ENCODE data around the gene ITSN1.

The ITSN1 gene

DNA sequence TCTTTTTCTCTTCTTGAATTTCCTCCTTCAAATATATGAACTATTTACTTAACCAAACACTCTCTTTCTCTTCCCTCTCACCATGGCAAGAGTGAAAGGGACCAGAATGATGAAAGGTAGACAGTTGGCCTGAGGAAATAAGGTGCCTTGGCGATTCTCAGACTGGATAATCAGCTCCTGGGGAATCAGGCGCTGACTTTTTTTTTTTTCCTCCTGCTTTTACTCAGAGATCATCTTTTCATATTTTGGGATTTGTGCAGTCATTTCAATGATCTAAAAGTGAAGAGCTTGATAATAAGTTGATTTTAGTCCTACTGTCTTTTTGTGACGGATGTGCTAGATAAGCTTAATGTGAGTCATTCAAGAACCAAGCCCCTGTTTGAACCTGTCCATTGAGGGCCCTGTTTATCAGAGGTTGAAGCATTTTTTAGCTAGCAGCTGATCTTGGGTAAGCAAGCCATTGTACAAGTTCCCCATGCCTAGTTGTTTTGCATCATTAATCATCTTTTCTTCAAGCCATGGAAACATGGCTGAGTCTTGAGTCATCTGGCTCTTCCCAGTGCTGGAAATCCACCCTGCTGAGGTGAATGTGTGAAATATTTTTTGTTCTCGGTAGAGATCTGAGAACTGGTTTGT lies 40.8 kb downstream of the ITSN1 start:
- peaks cover 10% of the 10 kb centered on the region for H3K27me3 Mint-ChIP-seq (ENCODE audit: low read depth)
- H3K9me3 Mint-ChIP-seq: no peaks in the 10 kb centered on the region
- H3K27ac Mint-ChIP-seq: no peak overlapping the region
- H3K4me1 Mint-ChIP-seq (ENCODE audit: low read depth): no peaks in the 10 kb centered on the region
- no peaks in the 10 kb centered on the region for H3K36me3 Mint-ChIP-seq (ENCODE audit: low read depth)
- no peak overlapping the region for H3K4me3 Mint-ChIP-seq
- DNase-seq (ENCODE audit: low spot score): no peak

DNA sequence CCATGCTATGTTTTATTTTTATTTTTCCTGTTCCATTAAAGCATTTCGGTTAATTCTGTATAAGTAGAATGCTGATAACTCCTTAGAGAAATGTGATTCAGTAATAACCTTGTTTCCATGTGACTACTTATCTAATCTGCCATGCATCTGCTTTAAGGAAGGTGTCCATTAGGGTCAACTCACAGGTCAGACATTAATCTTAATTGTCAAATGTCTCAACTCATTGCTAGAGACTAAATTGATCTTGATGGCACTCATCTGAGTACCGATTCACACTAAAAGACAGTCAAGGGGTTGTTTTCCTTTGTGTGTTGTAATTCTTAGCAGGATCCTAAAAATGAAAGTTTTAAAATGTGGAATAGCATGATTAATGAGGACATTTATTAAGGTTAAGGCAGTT lies 41.8 kb downstream of the ITSN1 start:
- no peaks in the 10 kb centered on the region for H3K36me3 Mint-ChIP-seq (ENCODE audit: low read depth)
- H3K4me1 Mint-ChIP-seq (ENCODE audit: low read depth): no peaks in the 10 kb centered on the region
- no peaks in the 10 kb centered on the region for H3K9me3 Mint-ChIP-seq
- peaks cover 10% of the 10 kb centered on the region for H3K27me3 Mint-ChIP-seq (ENCODE audit: low read depth)
- DNase-seq (ENCODE audit: low spot score): no peak
- H3K4me3 Mint-ChIP-seq: no peak overlapping the region
- H3K27ac Mint-ChIP-seq: no peak overlapping the region

DNA sequence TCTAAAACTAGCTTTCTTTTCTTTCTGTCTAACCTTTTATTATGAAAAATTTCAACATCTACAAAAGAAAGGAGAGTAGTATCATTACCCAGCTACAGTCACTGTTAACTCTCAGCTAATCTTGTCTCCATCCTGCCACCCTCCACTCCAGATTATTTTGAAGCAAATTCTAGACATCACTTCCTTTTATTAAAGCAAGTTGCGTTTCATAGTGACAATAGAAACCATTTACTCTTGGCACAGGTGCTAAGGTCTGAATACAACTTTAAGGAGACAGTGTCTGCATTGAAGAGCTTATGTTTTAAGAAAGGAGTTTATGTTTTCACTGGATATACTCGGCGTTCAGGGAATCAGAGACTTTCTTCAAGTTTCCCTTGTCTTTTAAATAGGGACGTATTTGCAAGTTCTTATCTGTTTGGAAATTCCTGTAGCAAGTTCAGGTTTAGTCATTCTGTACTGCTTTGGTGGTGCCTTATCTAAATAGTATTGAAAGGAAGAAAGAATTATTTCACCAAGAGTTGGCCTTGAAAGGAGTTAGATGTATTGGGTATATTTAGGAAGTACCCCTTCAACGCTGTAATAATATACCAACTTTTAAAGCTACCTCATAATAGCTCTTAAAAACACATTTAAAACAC lies 42.7 kb downstream of the ITSN1 start:
- Mint-ChIP-seq H3K27me3 (ENCODE audit: low read depth) (peaks cover 10% of the 10 kb centered on the region), H3K27ac (no peak overlapping the region), H3K4me3 (no peak overlapping the region), H3K9me3 (no peaks in the 10 kb centered on the region), H3K36me3 (ENCODE audit: low read depth) (no peaks in the 10 kb centered on the region), H3K4me1 (ENCODE audit: low read depth) (no peaks in the 10 kb centered on the region)
- DNase-seq (ENCODE audit: low spot score): no peak

DNA sequence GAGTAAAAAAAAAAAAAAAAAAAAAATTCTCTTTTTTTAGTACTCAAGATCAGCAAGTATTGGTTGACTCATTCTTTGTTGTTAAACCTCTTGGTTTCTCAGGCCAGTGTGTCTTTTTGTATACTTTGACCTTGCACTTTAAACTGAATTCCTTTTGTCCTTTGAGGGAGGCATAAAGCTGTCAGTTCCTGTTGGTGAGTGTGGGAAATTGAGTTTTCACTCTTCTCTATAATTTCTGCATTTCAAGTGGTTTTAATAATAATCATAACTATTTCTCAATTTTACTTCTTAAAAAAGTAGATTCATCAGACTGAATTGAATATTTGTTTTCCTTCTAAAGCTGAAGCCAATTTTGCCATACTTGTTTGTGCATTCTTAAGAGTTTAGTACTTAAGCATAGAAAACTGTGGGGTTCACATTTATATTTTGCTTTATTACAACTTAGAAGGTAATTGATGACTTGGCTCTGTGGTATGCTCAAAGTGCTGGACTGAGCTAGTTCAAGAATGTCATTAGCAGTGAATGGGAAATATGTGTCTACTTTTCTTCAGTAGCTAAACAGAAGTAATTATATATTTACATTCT lies 43.4 kb downstream of the ITSN1 start:
- DNase-seq (ENCODE audit: low spot score): no peak
- no peaks in the 10 kb centered on the region for H3K9me3 Mint-ChIP-seq
- H3K27ac Mint-ChIP-seq: no peak overlapping the region
- no peaks in the 10 kb centered on the region for H3K4me1 Mint-ChIP-seq (ENCODE audit: low read depth)
- H3K27me3 Mint-ChIP-seq (ENCODE audit: low read depth): peaks cover 10% of the 10 kb centered on the region
- no peak overlapping the region for H3K4me3 Mint-ChIP-seq
- no peaks in the 10 kb centered on the region for H3K36me3 Mint-ChIP-seq (ENCODE audit: low read depth)

DNA sequence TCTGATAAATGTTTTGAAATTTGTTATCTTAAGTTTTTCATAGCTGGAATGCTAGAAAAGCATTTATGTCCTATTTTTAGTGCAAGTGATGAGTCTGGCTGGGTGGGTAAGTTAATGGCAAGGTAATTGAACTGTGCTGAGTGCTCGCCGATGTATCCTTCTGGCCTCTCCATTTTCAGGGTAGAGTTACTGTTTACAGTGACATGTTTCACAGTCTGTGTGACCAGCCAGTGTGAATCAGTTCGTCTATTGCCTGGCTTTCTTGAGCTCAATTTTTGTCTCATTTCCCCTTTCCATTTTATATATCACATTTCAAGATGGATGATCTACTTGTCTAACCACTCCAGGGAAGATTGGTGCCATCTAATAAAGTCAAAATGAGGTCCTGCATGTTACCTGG lies 44.1 kb downstream of the ITSN1 start:
- Mint-ChIP-seq H3K36me3 (ENCODE audit: low read depth) (no peaks in the 10 kb centered on the region), H3K4me3 (no peak overlapping the region), H3K9me3 (no peaks in the 10 kb centered on the region)

DNA sequence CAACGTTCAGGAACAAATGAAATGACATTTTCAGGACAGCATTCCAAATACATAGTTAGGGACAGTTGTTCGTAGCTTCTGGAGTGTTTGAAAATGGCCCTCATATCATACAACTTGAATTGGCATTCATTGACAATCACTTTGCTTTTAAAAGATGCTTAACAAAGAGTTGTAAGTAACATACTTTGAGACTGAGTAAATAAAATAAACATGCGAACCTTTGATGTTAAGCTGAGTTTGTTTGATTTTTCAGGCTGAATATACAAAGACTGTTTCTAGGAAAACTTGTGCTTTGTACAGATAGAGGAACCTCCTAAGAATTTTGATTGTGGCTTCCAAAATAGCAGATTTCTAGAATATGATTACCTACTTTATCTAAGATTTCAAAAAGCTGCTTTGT lies 45.3 kb downstream of the ITSN1 start:
- Mint-ChIP-seq H3K36me3 (ENCODE audit: low read depth) (no peaks in the 10 kb centered on the region), H3K27me3 (ENCODE audit: low read depth) (peaks cover 10% of the 10 kb centered on the region)

More for the DNA sequence above, 44.1 kb downstream of the ITSN1 start:
- no peak for DNase-seq (ENCODE audit: low spot score)
- H3K27ac Mint-ChIP-seq: no peak overlapping the region
- H3K4me1 Mint-ChIP-seq (ENCODE audit: low read depth): no peaks in the 10 kb centered on the region
- peaks cover 10% of the 10 kb centered on the region for H3K27me3 Mint-ChIP-seq (ENCODE audit: low read depth)

DNA sequence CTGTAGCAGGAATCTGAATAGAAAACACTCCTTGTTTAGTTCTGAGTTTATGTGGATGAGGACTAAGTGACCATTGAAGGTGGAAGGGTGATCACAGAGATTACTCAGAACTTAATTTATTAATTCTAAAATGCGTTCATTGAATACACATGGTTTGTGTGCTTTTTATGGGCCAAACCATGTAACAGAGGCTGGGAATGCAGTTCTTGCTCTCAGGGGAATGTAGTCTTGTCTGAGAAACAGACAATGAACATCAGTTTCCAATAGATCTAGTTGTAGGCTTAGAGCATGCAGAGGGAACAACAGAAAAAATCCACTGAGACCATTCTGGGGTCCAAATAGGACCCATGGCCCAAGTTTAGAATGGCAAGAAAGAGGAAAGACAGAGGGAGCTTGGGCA lies 46.1 kb downstream of the ITSN1 start:
- Mint-ChIP-seq H3K4me1 (ENCODE audit: low read depth) (no peaks in the 10 kb centered on the region), H3K4me3 (no peak overlapping the region), H3K27me3 (ENCODE audit: low read depth) (peaks cover 12% of the 10 kb centered on the region), H3K27ac (no peak overlapping the region), H3K36me3 (ENCODE audit: low read depth) (no peaks in the 10 kb centered on the region), H3K9me3 (no peaks in the 10 kb centered on the region)
- no peak for DNase-seq (ENCODE audit: low spot score)

More for the DNA sequence above, 45.3 kb downstream of the ITSN1 start:
- no peak overlapping the region for H3K27ac Mint-ChIP-seq
- H3K9me3 Mint-ChIP-seq: no peaks in the 10 kb centered on the region
- no peak for DNase-seq (ENCODE audit: low spot score)
- no peaks in the 10 kb centered on the region for H3K4me1 Mint-ChIP-seq (ENCODE audit: low read depth)
- H3K4me3 Mint-ChIP-seq: no peak overlapping the region

DNA sequence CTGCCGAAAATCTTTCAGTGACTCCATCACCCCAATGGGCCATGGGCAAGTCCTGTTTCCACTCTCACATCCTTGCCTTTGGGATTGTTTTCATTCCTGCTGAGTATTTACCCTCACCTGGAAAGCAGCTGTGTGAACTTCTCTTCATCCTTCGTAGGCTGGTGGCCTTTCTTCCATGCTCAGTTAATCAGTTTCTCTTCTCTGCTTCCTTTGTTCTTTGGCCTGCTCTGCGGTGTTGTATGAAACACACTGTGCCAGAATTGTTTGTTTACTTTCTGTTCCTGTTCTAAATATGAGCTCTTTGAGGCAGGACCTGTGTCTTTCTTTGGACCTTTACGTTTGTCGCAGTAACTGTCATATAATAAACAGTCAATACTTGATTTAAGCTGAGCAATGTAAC lies 48.6 kb downstream of the ITSN1 start:
- Mint-ChIP-seq H3K9me3 (no peaks in the 10 kb centered on the region), H3K27ac (no peak overlapping the region), H3K27me3 (ENCODE audit: low read depth) (peaks cover 7% of the 10 kb centered on the region), H3K4me1 (ENCODE audit: low read depth) (no peaks in the 10 kb centered on the region), H3K4me3 (no peak overlapping the region), H3K36me3 (ENCODE audit: low read depth) (no peaks in the 10 kb centered on the region)
- DNase-seq (ENCODE audit: low spot score): no peak

DNA sequence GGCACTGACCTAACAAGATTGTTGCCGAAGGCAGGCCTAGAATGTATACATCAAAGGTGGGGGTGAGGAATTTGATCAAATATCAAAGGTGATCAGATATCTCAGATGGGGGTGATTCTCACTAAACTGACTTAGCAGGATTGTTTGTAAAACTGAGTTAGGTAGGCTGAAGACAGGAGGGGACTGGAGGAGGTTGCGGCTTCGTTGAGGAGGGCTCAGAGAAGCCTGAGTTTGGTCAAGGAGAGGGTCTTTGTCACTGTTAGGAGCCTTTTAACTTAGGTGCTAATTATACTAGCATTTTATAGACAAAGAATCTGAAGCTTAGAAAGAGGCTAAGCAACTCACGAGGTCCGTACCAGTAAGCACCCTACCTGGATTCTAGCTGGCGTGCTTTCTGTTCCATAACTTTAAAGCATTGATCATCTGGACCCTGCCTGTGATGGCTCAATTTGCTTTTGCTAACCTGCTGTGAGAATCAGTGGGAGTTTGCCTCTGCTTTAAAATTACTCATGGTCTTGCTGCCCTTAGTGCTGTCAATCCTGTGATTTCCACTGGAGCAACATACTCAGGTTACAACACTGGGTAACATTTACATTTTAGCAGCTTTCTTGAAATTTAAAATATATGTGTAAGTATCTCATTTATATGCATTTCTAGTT lies 49.8 kb downstream of the ITSN1 start:
- no peak overlapping the region for H3K4me3 Mint-ChIP-seq
- no peaks in the 10 kb centered on the region for H3K4me1 Mint-ChIP-seq (ENCODE audit: low read depth)
- no peak overlapping the region for H3K27ac Mint-ChIP-seq
- no peaks in the 10 kb centered on the region for H3K9me3 Mint-ChIP-seq
- no peak for DNase-seq (ENCODE audit: low spot score)
- no peaks in the 10 kb centered on the region for H3K36me3 Mint-ChIP-seq (ENCODE audit: low read depth)
- peaks cover 4% of the 10 kb centered on the region for H3K27me3 Mint-ChIP-seq (ENCODE audit: low read depth)

DNA sequence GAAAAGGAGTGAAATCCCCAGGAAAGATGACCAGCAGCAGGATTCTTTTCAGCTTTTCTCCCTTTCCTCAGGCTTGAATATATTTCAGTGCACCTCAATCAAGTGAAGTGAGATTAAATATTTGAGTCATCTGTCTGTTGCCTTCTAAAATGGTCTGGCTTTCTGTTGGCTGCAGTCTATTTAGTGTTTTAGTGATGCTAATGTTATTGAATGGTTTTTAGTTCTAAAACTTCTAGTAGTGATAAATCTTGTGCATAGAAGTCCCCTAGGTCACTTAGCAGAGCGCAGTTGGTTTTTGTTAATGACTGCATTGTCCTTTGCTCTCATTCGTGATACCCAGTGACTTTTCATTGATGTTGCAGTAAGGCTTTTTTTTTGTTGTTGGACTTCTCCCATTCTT lies 53.5 kb downstream of the ITSN1 start:
- Mint-ChIP-seq H3K27ac (no peak overlapping the region), H3K27me3 (ENCODE audit: low read depth) (peaks cover 12% of the 10 kb centered on the region), H3K36me3 (ENCODE audit: low read depth) (no peaks in the 10 kb centered on the region), H3K4me3 (no peak overlapping the region), H3K4me1 (ENCODE audit: low read depth) (no peaks in the 10 kb centered on the region), H3K9me3 (no peaks in the 10 kb centered on the region)
- DNase-seq (ENCODE audit: low spot score): no peak

DNA sequence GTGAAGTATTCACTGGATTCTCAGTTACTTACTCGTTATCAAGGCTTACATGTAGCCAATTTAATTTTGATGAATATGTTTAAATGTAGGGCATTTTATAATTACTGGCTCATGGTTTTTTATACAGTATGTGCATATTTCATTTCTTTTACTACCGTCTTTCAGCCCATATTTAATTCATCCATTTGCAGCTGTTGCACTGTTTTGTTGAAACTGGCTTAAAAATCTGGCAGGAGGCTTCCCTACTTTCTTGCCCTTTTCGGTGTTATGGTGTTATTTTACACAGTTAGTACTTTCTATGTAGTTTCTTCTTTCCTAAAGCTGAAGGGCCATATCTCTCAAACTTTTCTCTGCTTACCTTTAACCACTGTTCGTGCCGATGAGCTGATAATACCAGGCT lies 54.2 kb downstream of the ITSN1 start:
- no peak overlapping the region for H3K27ac Mint-ChIP-seq
- H3K27me3 Mint-ChIP-seq (ENCODE audit: low read depth): peaks cover 12% of the 10 kb centered on the region

DNA sequence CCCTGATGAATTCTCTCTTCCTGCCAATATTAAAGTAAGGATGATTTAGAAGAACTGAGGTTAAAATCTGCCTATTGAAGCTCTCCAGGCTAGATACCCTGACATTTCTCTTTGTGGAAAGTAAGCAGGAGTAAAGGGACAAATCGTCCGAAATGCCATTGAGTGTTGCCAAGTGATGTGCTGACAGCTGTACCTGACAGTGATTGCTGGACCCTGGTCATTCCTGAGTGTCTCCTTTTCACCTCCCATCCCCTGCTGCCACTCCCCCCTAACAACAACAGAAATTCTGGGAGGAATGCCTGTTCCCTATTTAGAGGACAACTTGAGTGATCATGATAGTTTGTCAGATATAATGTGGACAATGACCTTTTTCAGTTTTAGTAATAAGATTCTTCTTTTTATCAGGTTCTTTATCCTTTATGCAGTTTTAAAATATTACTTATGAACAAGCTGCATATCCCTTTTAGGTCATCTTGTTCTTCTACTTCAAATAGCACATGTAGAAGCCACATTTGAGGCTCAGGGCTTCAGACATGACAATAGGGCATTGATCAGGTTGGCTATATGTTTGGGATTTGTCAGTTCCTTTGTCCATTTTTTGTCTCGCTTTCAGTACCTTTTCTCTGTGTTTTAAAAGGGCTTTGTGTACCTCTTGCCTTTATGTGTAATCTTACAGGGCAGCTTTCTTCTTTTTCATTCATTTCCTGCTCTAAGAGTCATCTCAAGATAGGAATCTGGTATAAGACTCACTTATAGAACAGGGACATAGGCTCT lies 56.0 kb downstream of the ITSN1 start:
- H3K4me1 Mint-ChIP-seq (ENCODE audit: low read depth): no peaks in the 10 kb centered on the region
- no peaks in the 10 kb centered on the region for H3K36me3 Mint-ChIP-seq (ENCODE audit: low read depth)
- H3K4me3 Mint-ChIP-seq: no peak overlapping the region
- H3K27ac Mint-ChIP-seq: no peak overlapping the region
- peaks cover 10% of the 10 kb centered on the region for H3K27me3 Mint-ChIP-seq (ENCODE audit: low read depth)
- DNase-seq (ENCODE audit: low spot score): no peak
- H3K9me3 Mint-ChIP-seq: no peaks in the 10 kb centered on the region

More for the DNA sequence above, 54.2 kb downstream of the ITSN1 start:
- no peaks in the 10 kb centered on the region for H3K4me1 Mint-ChIP-seq (ENCODE audit: low read depth)
- no peak overlapping the region for H3K4me3 Mint-ChIP-seq
- H3K9me3 Mint-ChIP-seq: no peaks in the 10 kb centered on the region
- no peaks in the 10 kb centered on the region for H3K36me3 Mint-ChIP-seq (ENCODE audit: low read depth)
- no peak for DNase-seq (ENCODE audit: low spot score)

DNA sequence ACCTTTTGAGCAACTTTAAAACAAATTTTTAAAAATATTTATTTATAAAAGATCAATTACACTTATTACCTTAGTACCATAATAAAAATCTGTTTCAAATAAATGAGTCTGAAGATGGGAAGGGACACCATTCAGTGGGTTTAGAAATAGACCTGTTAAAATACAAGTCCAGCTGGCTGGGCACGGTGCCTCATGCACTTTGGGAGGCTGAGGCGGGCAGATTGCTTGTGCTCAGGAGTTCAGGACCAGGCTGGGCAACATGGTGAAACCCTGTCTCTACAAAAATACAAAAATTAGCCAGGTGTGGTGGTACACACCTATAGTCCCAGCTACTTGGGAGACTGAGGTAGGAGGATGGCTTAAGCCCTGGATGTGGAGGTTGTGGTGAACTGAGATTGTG lies 57.0 kb downstream of the ITSN1 start:
- no peaks in the 10 kb centered on the region for H3K36me3 Mint-ChIP-seq (ENCODE audit: low read depth)
- H3K9me3 Mint-ChIP-seq: no peaks in the 10 kb centered on the region
- no peak overlapping the region for H3K27ac Mint-ChIP-seq
- peaks cover 10% of the 10 kb centered on the region for H3K27me3 Mint-ChIP-seq (ENCODE audit: low read depth)
- no peak overlapping the region for H3K4me3 Mint-ChIP-seq
- H3K4me1 Mint-ChIP-seq (ENCODE audit: low read depth): peaks cover 4% of the 10 kb centered on the region
- DNase-seq (ENCODE audit: low spot score): no peak

DNA sequence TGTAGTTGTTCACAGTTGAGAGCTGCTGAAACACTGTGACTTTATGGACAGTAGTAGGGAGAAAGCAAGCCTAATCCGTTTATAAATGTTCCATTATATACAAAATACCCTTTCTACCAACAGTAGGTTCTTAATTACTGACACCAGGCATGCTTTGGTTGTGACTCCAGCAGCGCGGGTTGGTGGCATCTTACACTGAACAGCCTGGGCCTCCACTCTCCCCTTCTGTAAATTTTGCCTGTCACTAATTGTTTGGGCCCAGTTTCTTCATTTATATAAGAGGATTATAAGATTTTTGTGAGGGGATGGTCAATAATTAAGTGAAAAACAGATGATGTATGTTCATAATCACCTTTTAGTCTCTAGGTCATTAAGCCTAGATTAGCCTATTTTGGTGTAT lies 58.2 kb downstream of the ITSN1 start:
- Mint-ChIP-seq H3K27me3 (ENCODE audit: low read depth) (peaks cover 10% of the 10 kb centered on the region), H3K27ac (no peak overlapping the region), H3K36me3 (ENCODE audit: low read depth) (no peaks in the 10 kb centered on the region), H3K4me3 (no peak overlapping the region), H3K9me3 (no peaks in the 10 kb centered on the region), H3K4me1 (ENCODE audit: low read depth) (peaks cover 5% of the 10 kb centered on the region)
- DNase-seq (ENCODE audit: low spot score): no peak
